KOPT-K1 (cell line): ENCODE data around the gene CCDC126.
"Not testable (repeated sequence)": the region's sequence is repeated elsewhere in the genome, so short reads cannot be mapped to it uniquely, and the experiment has no call there.

Source experiments
- H3K27ac ChIP-seq: fragments of 200-600 bp; sonication (generic); 2 replicates; pipeline ENCODE4 v1.5.1; 2016; ENCODE audit warnings: antibody characterized with exemption, mild to moderate bottlenecking, low read depth, low read length; ENCODE audit not compliant: poor library complexity, severe bottlenecking
- H3K36me3 ChIP-seq: fragments of 200-600 bp; sonication (generic); 2 replicates; pipeline ENCODE4 v1.5.1; 2017; ENCODE audit warnings: antibody characterized with exemption, mild to moderate bottlenecking, low read length, moderate library complexity; ENCODE audit not compliant: insufficient read depth
- H3K9me3 ChIP-seq: fragments of 200-600 bp; sonication (generic); 2 replicates; pipeline ENCODE4 v1.5.1; 2017; ENCODE audit warnings: antibody characterized with exemption, low read length, mild to moderate bottlenecking; ENCODE audit not compliant: insufficient read depth, poor library complexity, severe bottlenecking

CCDC126 gene

GRCh38 chr7:23597094-23598091 lies at the start of gene CCDC126:
Gene CCDC126, plus strand, starts transcription at chr7:23597382. Its CDS starts 13,934 bp downstream, at chr7:23611316.
- H3K27ac ChIP-seq = peak within 1 kb of the TSS; percentile 28
- no peaks in the 10 kb centered on the region for H3K36me3 ChIP-seq
- H3K9me3 ChIP-seq = no peaks in the 10 kb centered on the region

GRCh38 chr7:23547662-23548061 lies 49.5 kb upstream of the CCDC126 start:
- Histone ChIP-seq H3K27ac (no peak overlapping the region), H3K36me3 (no peaks in the 10 kb centered on the region), H3K9me3 (no peaks in the 10 kb centered on the region)

GRCh38 chr7:23558303-23558702 lies 38.9 kb upstream of the CCDC126 start:
- H3K27ac ChIP-seq = no peak overlapping the region
- H3K36me3 ChIP-seq = no peaks in the 10 kb centered on the region
- H3K9me3 ChIP-seq = no peaks in the 10 kb centered on the region

- H3K27ac ChIP-seq = no peak overlapping the region
Observed at GRCh38 chr7:23570592-23571200, 26.5 kb upstream of the CCDC126 start.

GRCh38 chr7:23581975-23582374 lies 15.2 kb upstream of the CCDC126 start:
- not testable (repeated sequence) for H3K27ac ChIP-seq, H3K36me3 ChIP-seq, H3K9me3 ChIP-seq

More at GRCh38 chr7:23570592-23571200, 26.5 kb upstream of the CCDC126 start:
- no peaks in the 10 kb centered on the region for H3K36me3 ChIP-seq
- no peaks in the 10 kb centered on the region for H3K9me3 ChIP-seq

GRCh38 chr7:23585304-23585703 lies 11.9 kb upstream of the CCDC126 start:
- H3K36me3 ChIP-seq, H3K9me3 ChIP-seq, H3K27ac ChIP-seq: not testable (repeated sequence)

- no peaks in the 10 kb centered on the region for H3K36me3 ChIP-seq
- no peak overlapping the region for H3K27ac ChIP-seq
- no peaks in the 10 kb centered on the region for H3K9me3 ChIP-seq
Observed at GRCh38 chr7:23586159-23586558, 11.0 kb upstream of the CCDC126 start.

GRCh38 chr7:23590529-23590928 lies 6.7 kb upstream of the CCDC126 start:
- H3K36me3 ChIP-seq = no peaks in the 10 kb centered on the region
- no peak overlapping the region for H3K27ac ChIP-seq
- no peaks in the 10 kb centered on the region for H3K9me3 ChIP-seq

- Histone ChIP-seq H3K36me3 (no peaks in the 10 kb centered on the region), H3K27ac (no peak overlapping the region), H3K9me3 (no peaks in the 10 kb centered on the region)
Observed at GRCh38 chr7:23593706-23594105, 3.5 kb upstream of the CCDC126 start.

- Histone ChIP-seq H3K9me3 (no peaks in the 10 kb centered on the region), H3K27ac (no peak overlapping the region), H3K36me3 (no peaks in the 10 kb centered on the region)
Observed at GRCh38 chr7:23594879-23595604, 2.1 kb upstream of the CCDC126 start.

- no peak overlapping the region for H3K27ac ChIP-seq
- no peaks in the 10 kb centered on the region for H3K36me3 ChIP-seq
- H3K9me3 ChIP-seq = no peaks in the 10 kb centered on the region
Observed at GRCh38 chr7:23598296-23598695, 1.1 kb downstream of the CCDC126 start.

- no peaks in the 10 kb centered on the region for H3K9me3 ChIP-seq
- H3K27ac ChIP-seq = no peak overlapping the region
- H3K36me3 ChIP-seq = no peaks in the 10 kb centered on the region
Observed at GRCh38 chr7:23600236-23600635, 3.1 kb downstream of the CCDC126 start.

- Histone ChIP-seq H3K36me3 (no peaks in the 10 kb centered on the region), H3K9me3 (no peaks in the 10 kb centered on the region), H3K27ac (no peak overlapping the region)
Observed at GRCh38 chr7:23603632-23604295, 6.6 kb downstream of the CCDC126 start.

- Histone ChIP-seq H3K36me3 (no peaks in the 10 kb centered on the region), H3K9me3 (no peaks in the 10 kb centered on the region), H3K27ac (no peak overlapping the region)
Observed at GRCh38 chr7:23604296-23604640, 7.1 kb downstream of the CCDC126 start.

GRCh38 chr7:23607130-23607529 lies 9.9 kb downstream of the CCDC126 start:
- Histone ChIP-seq H3K36me3 (no peaks in the 10 kb centered on the region), H3K9me3 (no peaks in the 10 kb centered on the region), H3K27ac (no peak overlapping the region)
